HCT116 (cell line): ENCODE measurements around the gene SRF.

ENCODE experiments used
- EGR1 ChIP-seq: IDR thresholded peaks from 2 replicates; pipeline ENCODE4 v1.6.1; 2012; ENCODE audit warnings: low read depth
- EZH2 ChIP-seq: fragments of 200-600 bp; sonication (generic); IDR thresholded peaks from 2 replicates; pipeline ENCODE4 v1.6.1; 2017; ENCODE audit warnings: antibody characterized with exemption, mixed run types
- EZH2phosphoT487 ChIP-seq: fragments of 200-600 bp; IDR thresholded peaks from 2 replicates; pipeline ENCODE4 v1.6.1; 2018; ENCODE audit warnings: antibody characterized with exemption, borderline replicate concordance
- POLR2AphosphoS5 ChIP-seq: IDR thresholded peaks from 2 replicates; pipeline ENCODE4 v1.6.1; 2011; ENCODE audit warnings: mild to moderate bottlenecking, low read depth, low read length, moderate library complexity
- REST ChIP-seq: IDR thresholded peaks from 2 replicates; pipeline ENCODE4 v1.6.1; 2012; ENCODE audit warnings: low read depth
- SRF ChIP-seq: IDR thresholded peaks from 2 replicates; pipeline ENCODE4 v1.6.1; 2012; ENCODE audit warnings: low read depth
- ZFX ChIP-seq: fragments of 450-650 bp; IDR thresholded peaks from 2 replicates; pipeline ENCODE4 v1.6.1; 2017
- TF ChIP-seq, protein P1 (sequence below), 3 experiments: fragments of 200-600 bp in 1 of 3; sonication (generic) in 1 of 3; IDR thresholded peaks in 2 of 3; conservative IDR thresholded peaks in 1 of 3; 2 replicates each; pipeline ENCODE4 v1.5.1; 2012 to 2017; ENCODE audit warnings: low read depth in 2 of 3, low read length in 2 of 3, antibody characterized with exemption in 1 of 3, borderline replicate concordance in 1 of 3, control low read depth in 1 of 3, mild to moderate bottlenecking in 1 of 3, mixed read lengths in 1 of 3, mixed run types in 1 of 3, moderate library complexity in 1 of 3; ENCODE audit not compliant: insufficient read depth in 1 of 3
- TF ChIP-seq, protein P2 (sequence below): IDR thresholded peaks from 2 replicates; pipeline ENCODE4 v1.6.1; 2012

GRCh38 chr6:43217351-43217750 lies 46.3 kb downstream of the SRF start:
- TF ChIP-seq, protein P1, sequence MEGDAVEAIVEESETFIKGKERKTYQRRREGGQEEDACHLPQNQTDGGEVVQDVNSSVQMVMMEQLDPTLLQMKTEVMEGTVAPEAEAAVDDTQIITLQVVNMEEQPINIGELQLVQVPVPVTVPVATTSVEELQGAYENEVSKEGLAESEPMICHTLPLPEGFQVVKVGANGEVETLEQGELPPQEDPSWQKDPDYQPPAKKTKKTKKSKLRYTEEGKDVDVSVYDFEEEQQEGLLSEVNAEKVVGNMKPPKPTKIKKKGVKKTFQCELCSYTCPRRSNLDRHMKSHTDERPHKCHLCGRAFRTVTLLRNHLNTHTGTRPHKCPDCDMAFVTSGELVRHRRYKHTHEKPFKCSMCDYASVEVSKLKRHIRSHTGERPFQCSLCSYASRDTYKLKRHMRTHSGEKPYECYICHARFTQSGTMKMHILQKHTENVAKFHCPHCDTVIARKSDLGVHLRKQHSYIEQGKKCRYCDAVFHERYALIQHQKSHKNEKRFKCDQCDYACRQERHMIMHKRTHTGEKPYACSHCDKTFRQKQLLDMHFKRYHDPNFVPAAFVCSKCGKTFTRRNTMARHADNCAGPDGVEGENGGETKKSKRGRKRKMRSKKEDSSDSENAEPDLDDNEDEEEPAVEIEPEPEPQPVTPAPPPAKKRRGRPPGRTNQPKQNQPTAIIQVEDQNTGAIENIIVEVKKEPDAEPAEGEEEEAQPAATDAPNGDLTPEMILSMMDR (IDR thresholded peaks at IDR 0.05 in 2 of 3, conservative IDR thresholded peaks at IDR 0.05 in 1 of 3; ENCODE audit: borderline replicate concordance in 1 of 3, insufficient read depth in 1 of 3, low read depth in 2 of 3, low read length in 2 of 3) = no peak
- TF ChIP-seq SRF = no peak
- no peak for TF ChIP-seq EZH2phosphoT487
- TF ChIP-seq REST = no peak
- TF ChIP-seq EGR1 = no peak
- no peak for TF ChIP-seq EZH2
- TF ChIP-seq, protein P2, sequence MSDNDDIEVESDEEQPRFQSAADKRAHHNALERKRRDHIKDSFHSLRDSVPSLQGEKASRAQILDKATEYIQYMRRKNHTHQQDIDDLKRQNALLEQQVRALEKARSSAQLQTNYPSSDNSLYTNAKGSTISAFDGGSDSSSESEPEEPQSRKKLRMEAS = no peak
- no peak for TF ChIP-seq POLR2AphosphoS5
- TF ChIP-seq ZFX = no peak
